Measurements from ENCODE around the gene MBP. TPM values are rescaled to one million over a fixed set of nuclear protein-coding genes. Genes with fewer than 3 reads are reported as not detected.

The MBP gene
- total RNA-seq, 4 donors from 2014 or later: 23.2 to 34.7 (median 28.2) TPM

GRCh38 chr18:76975577-76976110 lies 156.9 kb downstream of the MBP start:
- no peak for ATAC-seq
- Histone ChIP-seq H3K36me3 (peaks cover 0 to 20% of the 10 kb centered on the region in 2 donors), H3K4me3 (no peak overlapping the region), H3K27ac (no peak overlapping the region), H3K27me3 (no peaks in the 10 kb centered on the region), H3K4me1 (peaks cover 0 to 11% (median 0%) of the 10 kb centered on the region in 3 donors), H3K9me3 (no peaks in the 10 kb centered on the region)
- WGBS, 2 donors (ENCODE audit: low coverage in 1 of 2): 73 to 100% methylated on average over 1 to 3 of the region's 14 CpGs
- TF ChIP-seq POLR2AphosphoS5 (IDR thresholded peaks at IDR 0.05) (no peak), CTCF (IDR thresholded peaks at IDR 0.05) (no peak), EP300 (IDR thresholded peaks at IDR 0.05) (no peak)

GRCh38 chr18:76974386-76974785 lies 158.2 kb downstream of the MBP start:
- Histone ChIP-seq H3K27me3 (no peaks in the 10 kb centered on the region), H3K4me1 (peaks cover 0 to 11% (median 0%) of the 10 kb centered on the region in 3 donors), H3K27ac (no peak overlapping the region), H3K36me3 (peaks cover 0 to 18% of the 10 kb centered on the region in 2 donors), H3K9me3 (no peaks in the 10 kb centered on the region), H3K4me3 (no peak overlapping the region)
- TF ChIP-seq CTCF (IDR thresholded peaks at IDR 0.05) (no peak), POLR2AphosphoS5 (IDR thresholded peaks at IDR 0.05) (no peak), EP300 (IDR thresholded peaks at IDR 0.05) (no peak), POLR2A (IDR thresholded peaks at IDR 0.05) (no peak)
- WGBS, 2 donors (ENCODE audit: low coverage in 1 of 2): 83 to 94% methylated on average over 2 to 5 of the region's 5 CpGs
- ATAC-seq: no peak

GRCh38 chr18:76973520-76974266 lies 158.9 kb downstream of the MBP start:
- no peak for ATAC-seq
- WGBS, 2 donors (ENCODE audit: low coverage in 1 of 2): 86 to 92% methylated on average over 7 to 12 of the region's 20 CpGs
- no peak overlapping the region for H3K27ac ChIP-seq
- H3K36me3 ChIP-seq: peaks cover 0 to 22% of the 10 kb centered on the region in 2 donors
- no peaks in the 10 kb centered on the region for H3K27me3 ChIP-seq
- H3K9me3 ChIP-seq: no peaks in the 10 kb centered on the region
- TF ChIP-seq POLR2AphosphoS5 (IDR thresholded peaks at IDR 0.05) (no peak), POLR2A (IDR thresholded peaks at IDR 0.05) (no peak), EP300 (IDR thresholded peaks at IDR 0.05) (no peak), CTCF (IDR thresholded peaks at IDR 0.05) (no peak)
- peaks cover 0 to 11% (median 0%) of the 10 kb centered on the region in 3 donors for H3K4me1 ChIP-seq
- no peak overlapping the region for H3K4me3 ChIP-seq

- Histone ChIP-seq H3K27ac (no peak overlapping the region), H3K36me3 (peaks cover 0 to 29% of the 10 kb centered on the region in 2 donors), H3K4me1 (peaks cover 0 to 11% (median 0%) of the 10 kb centered on the region in 3 donors), H3K4me3 (no peak overlapping the region), H3K27me3 (no peaks in the 10 kb centered on the region), H3K9me3 (no peaks in the 10 kb centered on the region)
- 47 to 48% methylated on average over 13 of the region's 13 CpGs for WGBS, 2 donors (ENCODE audit: low coverage in 1 of 2)
- TF ChIP-seq CTCF (IDR thresholded peaks at IDR 0.05): no peak
- ATAC-seq: no peak
These were observed 159.6 kb downstream of the MBP start for GRCh38 chr18:76972846-76973519.
